SU-DHL-6 (cell line): ENCODE results near the gene ZC3H12D.
"Not testable (repeated sequence)": the region's sequence is repeated elsewhere in the genome, so short reads cannot be mapped to it uniquely, and the experiment has no call there.

Experiments used
- H2AFZ ChIP-seq: fragments of 200-600 bp; sonication (generic); 2 replicates; pipeline ENCODE4 v1.6.1; 2014; ENCODE audit warnings: low read depth, mild to moderate bottlenecking, moderate library complexity, mixed read lengths, antibody characterized with exemption, low read length; ENCODE audit not compliant: severe bottlenecking
- H3F3A ChIP-seq: fragments of 200-600 bp; shearing (Covaris generic); 2 replicates; pipeline ENCODE4 v1.6.0; 2016; ENCODE audit warnings: antibody characterized with exemption, mild to moderate bottlenecking; ENCODE audit not compliant: insufficient read depth
- H3K27ac ChIP-seq: fragments of 200-600 bp; sonication (generic); 2 replicates; pipeline ENCODE4 v1.5.1; 2016; ENCODE audit warnings: low read depth, mild to moderate bottlenecking, low read length, moderate library complexity, mixed read lengths
- H3K27me3 ChIP-seq: fragments of 200-600 bp; sonication (generic), shearing (Covaris generic); 2 replicates; pipeline ENCODE4 v1.6.0; 2014; ENCODE audit warnings: mild to moderate bottlenecking, low read length
- H3K36me3 ChIP-seq: fragments of 200-600 bp; sonication (generic); 2 replicates; pipeline ENCODE4 v1.6.1; 2014; ENCODE audit warnings: mild to moderate bottlenecking, low read length, mixed read lengths
- H3K4me2 ChIP-seq: fragments of 300-600, 200-600 bp; shearing (Covaris generic), sonication (generic); 2 replicates; pipeline ENCODE4 v1.6.0; 2014; ENCODE audit warnings: low read length, low read depth, mild to moderate bottlenecking; ENCODE audit not compliant: poor library complexity, severe bottlenecking
- H3K4me3 ChIP-seq: fragments of 200-600 bp; sonication (generic); 2 replicates; pipeline ENCODE4 v1.5.1; 2014; ENCODE audit warnings: antibody characterized with exemption, low read length, mild to moderate bottlenecking, mixed read lengths; ENCODE audit not compliant: insufficient read depth, poor library complexity, severe bottlenecking
- H3K79me2 ChIP-seq: fragments of 200-600 bp; sonication (generic); 2 replicates; pipeline ENCODE4 v1.6.1; 2014; ENCODE audit warnings: mild to moderate bottlenecking, low read length, moderate library complexity; ENCODE audit not compliant: insufficient read depth
- H3K9ac ChIP-seq: fragments of 200-600 bp; sonication (generic); 2 replicates; pipeline ENCODE4 v1.7.0; 2014; ENCODE audit warnings: mild to moderate bottlenecking, low read length
- H3K9me2 ChIP-seq: fragments of 200-600 bp; sonication (generic); replicated peaks from 2 replicates; pipeline ENCODE4 v1.6.1; 2014; ENCODE audit warnings: low read length; ENCODE audit not compliant: insufficient read depth
- H3K9me3 ChIP-seq: fragments of 200-600 bp; sonication (generic); 2 replicates; pipeline ENCODE4 v1.6.1; 2014; ENCODE audit warnings: low read length, mixed read lengths; ENCODE audit not compliant: insufficient read depth
- H4K20me1 ChIP-seq: fragments of 200-600 bp; sonication (generic); 2 replicates; pipeline ENCODE4 v1.6.1; 2014; ENCODE audit warnings: low read depth, mild to moderate bottlenecking, antibody characterized with exemption, low read length, moderate library complexity, mixed read lengths
- EZH2phosphoT487 ChIP-seq: fragments of 200-600 bp; sonication (generic), shearing (Covaris generic); conservative IDR thresholded peaks from 2 replicates; pipeline ENCODE4 v1.6.1; 2018; ENCODE audit warnings: mild to moderate bottlenecking, antibody characterized with exemption, low read length, moderate library complexity, mixed read lengths
- TF ChIP-seq, protein P1 (sequence below): fragments of 200-600 bp; sonication (generic); IDR thresholded peaks from one replicate; pipeline ENCODE4 v1.5.1; 2017; ENCODE audit warnings: antibody characterized with exemption, mild to moderate bottlenecking, low read length, moderate library complexity; ENCODE audit not compliant: insufficient read depth, poor library complexity, severe bottlenecking

The ZC3H12D gene

DNA sequence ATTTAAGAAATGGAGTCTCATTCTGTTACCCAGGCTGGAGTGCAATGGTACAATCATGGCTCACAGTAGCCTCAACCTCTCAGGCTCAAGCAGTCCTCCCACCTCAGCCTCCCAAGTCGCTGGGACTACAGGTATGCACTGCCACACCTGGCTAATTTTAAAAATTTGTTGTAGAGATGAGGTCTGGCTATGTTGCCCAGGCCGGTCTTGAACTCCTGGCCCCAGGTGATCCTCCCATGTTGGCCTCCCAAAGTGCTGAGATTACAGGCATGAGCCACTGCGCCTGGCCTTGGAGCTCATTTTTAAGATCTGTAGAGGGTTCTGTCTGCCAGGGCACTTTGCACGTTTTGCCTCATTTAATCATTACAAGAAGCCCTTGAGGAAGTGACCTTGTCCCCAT, 17.5 kb downstream of the ZC3H12D start:
- Histone ChIP-seq H3K4me2 (peak overlapping the region; percentile 86), H3K4me3 (peak overlapping the region; percentile 25), H3K9ac (peak overlapping the region; percentile 78)

DNA sequence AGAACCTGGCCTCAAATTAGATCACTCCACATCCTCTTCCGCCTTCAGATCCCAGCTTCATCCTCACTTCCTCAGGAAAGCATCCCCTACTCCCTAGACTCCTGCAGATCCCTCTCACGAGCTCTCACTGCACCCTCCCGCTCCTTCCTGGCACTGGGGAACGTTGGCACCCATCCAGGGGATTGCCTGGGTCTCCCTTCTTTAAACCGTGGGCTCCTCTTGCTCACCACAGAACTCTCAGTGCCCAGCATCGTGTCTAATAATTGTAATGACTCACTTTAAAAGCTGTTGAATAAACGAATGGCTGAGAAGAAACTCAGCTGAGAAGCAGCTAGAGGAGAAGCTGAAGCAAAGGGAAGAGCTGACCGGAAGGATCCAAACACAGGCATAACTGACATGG, 20.4 kb downstream of the ZC3H12D start:
- TF ChIP-seq, protein P1, sequence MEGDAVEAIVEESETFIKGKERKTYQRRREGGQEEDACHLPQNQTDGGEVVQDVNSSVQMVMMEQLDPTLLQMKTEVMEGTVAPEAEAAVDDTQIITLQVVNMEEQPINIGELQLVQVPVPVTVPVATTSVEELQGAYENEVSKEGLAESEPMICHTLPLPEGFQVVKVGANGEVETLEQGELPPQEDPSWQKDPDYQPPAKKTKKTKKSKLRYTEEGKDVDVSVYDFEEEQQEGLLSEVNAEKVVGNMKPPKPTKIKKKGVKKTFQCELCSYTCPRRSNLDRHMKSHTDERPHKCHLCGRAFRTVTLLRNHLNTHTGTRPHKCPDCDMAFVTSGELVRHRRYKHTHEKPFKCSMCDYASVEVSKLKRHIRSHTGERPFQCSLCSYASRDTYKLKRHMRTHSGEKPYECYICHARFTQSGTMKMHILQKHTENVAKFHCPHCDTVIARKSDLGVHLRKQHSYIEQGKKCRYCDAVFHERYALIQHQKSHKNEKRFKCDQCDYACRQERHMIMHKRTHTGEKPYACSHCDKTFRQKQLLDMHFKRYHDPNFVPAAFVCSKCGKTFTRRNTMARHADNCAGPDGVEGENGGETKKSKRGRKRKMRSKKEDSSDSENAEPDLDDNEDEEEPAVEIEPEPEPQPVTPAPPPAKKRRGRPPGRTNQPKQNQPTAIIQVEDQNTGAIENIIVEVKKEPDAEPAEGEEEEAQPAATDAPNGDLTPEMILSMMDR: no peak
- TF ChIP-seq EZH2phosphoT487: no peak
- Histone ChIP-seq H3K4me2 (no peak overlapping the region), H3K9ac (no peak overlapping the region), H3K9me3 (no peaks in the 10 kb centered on the region), H3K79me2 (peaks cover 35% of the 10 kb centered on the region), H3K27me3 (no peaks in the 10 kb centered on the region), H4K20me1 (no peaks in the 10 kb centered on the region), H3F3A (peaks cover 27% of the 10 kb centered on the region), H3K36me3 (peaks cover 3% of the 10 kb centered on the region; the same call in 1 of the 2 replicates), H2AFZ (no peak overlapping the region), H3K4me3 (no peak overlapping the region), H3K9me2 (no peaks in the 10 kb centered on the region), H3K27ac (peak overlapping the region; percentile 30)

More for the DNA sequence above, 17.5 kb downstream of the ZC3H12D start:
- Histone ChIP-seq H3K36me3 (peaks cover 5% of the 10 kb centered on the region; the same call in 1 of the 2 replicates), H3K9me2 (no peaks in the 10 kb centered on the region), H4K20me1 (no peaks in the 10 kb centered on the region), H3K9me3 (no peaks in the 10 kb centered on the region), H3K27me3 (no peaks in the 10 kb centered on the region), H2AFZ (no peak overlapping the region), H3K27ac (peak overlapping the region; percentile 99), H3K79me2 (peaks cover 63% of the 10 kb centered on the region), H3F3A (peaks cover 54% of the 10 kb centered on the region)
- TF ChIP-seq, protein P1: no peak
- TF ChIP-seq EZH2phosphoT487: no peak

DNA sequence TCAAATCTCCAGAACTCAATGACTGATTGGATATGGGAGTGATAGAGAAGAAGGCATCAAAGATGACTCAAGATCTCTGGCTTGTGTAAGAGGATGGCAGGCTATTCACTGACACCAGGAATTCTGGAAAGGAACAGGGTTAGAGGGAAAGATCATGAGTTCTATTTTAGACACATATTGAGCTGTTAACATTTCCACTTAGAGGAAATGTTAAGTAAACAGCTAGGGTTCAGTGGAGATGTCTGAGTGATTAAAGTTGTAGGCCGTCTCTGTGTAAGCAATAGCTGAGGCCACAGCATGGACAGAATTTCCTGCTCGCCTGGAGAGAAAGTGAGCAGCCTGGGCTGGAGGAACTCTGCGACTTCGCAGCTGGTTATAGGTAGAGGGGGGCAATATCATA, 21.0 kb downstream of the ZC3H12D start:
- Histone ChIP-seq H3K27ac (no peak overlapping the region), H3F3A (peaks cover 26% of the 10 kb centered on the region), H3K9ac (no peak overlapping the region), H3K27me3 (no peaks in the 10 kb centered on the region), H2AFZ (no peak overlapping the region), H4K20me1 (no peaks in the 10 kb centered on the region), H3K9me3 (no peaks in the 10 kb centered on the region), H3K79me2 (peaks cover 35% of the 10 kb centered on the region), H3K4me2 (no peak overlapping the region), H3K9me2 (no peaks in the 10 kb centered on the region), H3K4me3 (no peak overlapping the region), H3K36me3 (peaks cover 9% of the 10 kb centered on the region)
- TF ChIP-seq EZH2phosphoT487: no peak
- TF ChIP-seq, protein P1: no peak

DNA sequence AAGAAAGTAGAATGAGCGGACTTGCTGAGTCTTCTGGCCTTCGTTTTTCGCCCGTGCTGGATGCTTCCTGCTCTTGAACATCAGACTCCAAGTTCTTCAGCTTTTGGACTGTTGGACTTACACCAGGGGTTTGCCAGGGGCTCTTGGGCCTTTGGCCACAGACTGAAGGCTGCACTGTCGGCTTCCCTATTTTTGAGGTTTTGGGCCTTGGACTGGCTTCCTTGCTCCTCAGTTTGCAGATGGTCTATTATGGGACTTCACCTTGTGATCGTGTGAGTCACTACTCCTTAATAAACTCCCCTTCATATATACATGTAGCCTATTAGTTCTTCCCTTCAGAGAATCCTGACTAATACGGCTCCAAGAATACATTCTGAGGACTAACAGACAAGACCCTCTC, 22.1 kb downstream of the ZC3H12D start:
- not testable (repeated sequence) for H3K27ac ChIP-seq, H3K9me2 ChIP-seq, H4K20me1 ChIP-seq, H3K4me3 ChIP-seq, H3K4me2 ChIP-seq, H3K9ac ChIP-seq, H3K27me3 ChIP-seq, H2AFZ ChIP-seq, H3K9me3 ChIP-seq
- Histone ChIP-seq H3F3A (peaks cover 18% of the 10 kb centered on the region), H3K36me3 (peaks cover 15% of the 10 kb centered on the region), H3K79me2 (peaks cover 33% of the 10 kb centered on the region)
